ENCODE data around the gene ATP8A2. TPM values are rescaled to one million over a fixed set of nuclear protein-coding genes. Genes with fewer than 3 reads are reported as not detected.

The ATP8A2 gene
- total and polyA plus RNA-seq, 3 donors from 2014 or later = 14.2 to 38.3 (median 16.5) TPM

DNA sequence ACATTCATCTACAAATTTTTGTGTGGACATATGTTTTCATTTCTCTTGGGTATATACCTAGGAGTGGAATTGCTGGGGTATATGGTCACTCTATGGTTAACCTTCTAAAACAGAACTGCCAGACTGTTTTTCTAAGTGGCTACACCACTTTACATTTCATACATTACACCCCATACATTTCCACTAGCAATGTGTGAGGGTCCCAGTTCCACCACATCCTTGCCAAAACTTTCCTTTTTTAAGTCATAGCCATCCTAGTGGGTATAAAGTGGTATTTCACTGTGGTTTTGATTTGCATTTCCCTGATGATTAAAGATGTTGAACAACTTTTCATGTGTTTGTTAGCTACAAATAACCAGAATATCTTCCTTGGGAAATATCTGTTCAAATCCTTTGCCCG, 344.0 kb downstream of the ATP8A2 start:
- no peaks in the 10 kb centered on the region for H3K4me1 ChIP-seq
- 82 to 89% methylated on average over 1 of the region's 1 CpG for WGBS, 2 donors
- H3K9me3 ChIP-seq = no peaks in the 10 kb centered on the region
- H3K27ac ChIP-seq = no peak overlapping the region
- no peak overlapping the region for H3K4me3 ChIP-seq
- TF ChIP-seq POLR2A (IDR thresholded peaks at IDR 0.05) (no peak), CTCF (IDR thresholded peaks at IDR 0.05) (no peak)
- H3K36me3 ChIP-seq (ENCODE audit: low read depth, missing control alignments) = no peaks in the 10 kb centered on the region
- no peak for DNase-seq
- H3K27me3 ChIP-seq = no peaks in the 10 kb centered on the region
- intact Hi-C loops (cut with DNase I; ENCODE audit: low total_unique reads) = no loop called here

- Histone ChIP-seq H3K27ac (no peak overlapping the region), H3K4me1 (no peaks in the 10 kb centered on the region), H3K36me3 (ENCODE audit: low read depth, missing control alignments) (no peaks in the 10 kb centered on the region), H3K27me3 (no peaks in the 10 kb centered on the region), H3K4me3 (no peak overlapping the region), H3K9me3 (no peaks in the 10 kb centered on the region)
- no peak for TF ChIP-seq POLR2A (IDR thresholded peaks at IDR 0.05)
- TF ChIP-seq CTCF (IDR thresholded peaks at IDR 0.05) = no peak
- 86 to 88% methylated on average over 5 of the region's 5 CpGs for WGBS, 2 donors
- intact Hi-C loops (cut with DNase I; ENCODE audit: low total_unique reads) = no loop called here
- no peak for DNase-seq
Observed at GRCh38 chr13:25717666-25718197, 346.0 kb downstream of the ATP8A2 start.

- intact Hi-C loops (cut with DNase I; ENCODE audit: low total_unique reads) = no loop called here
- 96 to 100% methylated on average over 1 to 2 of the region's 2 CpGs for WGBS, 2 donors
- H3K36me3 ChIP-seq (ENCODE audit: low read depth, missing control alignments) = no peaks in the 10 kb centered on the region
- no peak overlapping the region for H3K27ac ChIP-seq
- H3K27me3 ChIP-seq = no peaks in the 10 kb centered on the region
- no peak for TF ChIP-seq CTCF (IDR thresholded peaks at IDR 0.05)
- no peak for TF ChIP-seq POLR2A (IDR thresholded peaks at IDR 0.05)
- H3K9me3 ChIP-seq = no peaks in the 10 kb centered on the region
- no peaks in the 10 kb centered on the region for H3K4me1 ChIP-seq
- H3K4me3 ChIP-seq = no peak overlapping the region
- DNase-seq = no peak
Observed at GRCh38 chr13:25719666-25720065, 347.9 kb downstream of the ATP8A2 start.

- TF ChIP-seq CTCF (IDR thresholded peaks at IDR 0.05) = no peak
- TF ChIP-seq POLR2A (IDR thresholded peaks at IDR 0.05) = no peak
- intact Hi-C loops (cut with DNase I; ENCODE audit: low total_unique reads) = no loop called here
- H3K4me3 ChIP-seq = no peak overlapping the region
- H3K27ac ChIP-seq = no peak overlapping the region
- WGBS, 2 donors = 66 to 68% methylated on average over 1 of the region's 1 CpG
- H3K9me3 ChIP-seq = no peaks in the 10 kb centered on the region
- no peaks in the 10 kb centered on the region for H3K4me1 ChIP-seq
- DNase-seq = no peak
- H3K36me3 ChIP-seq (ENCODE audit: low read depth, missing control alignments) = no peaks in the 10 kb centered on the region
- no peaks in the 10 kb centered on the region for H3K27me3 ChIP-seq
Observed at GRCh38 chr13:25722893-25723292, 351.1 kb downstream of the ATP8A2 start.

- TF ChIP-seq POLR2A (IDR thresholded peaks at IDR 0.05) = no peak
- TF ChIP-seq CTCF (IDR thresholded peaks at IDR 0.05) = no peak
- Histone ChIP-seq H3K27ac (no peak overlapping the region), H3K36me3 (ENCODE audit: low read depth, missing control alignments) (no peaks in the 10 kb centered on the region), H3K4me1 (no peaks in the 10 kb centered on the region), H3K9me3 (no peaks in the 10 kb centered on the region), H3K4me3 (no peak overlapping the region), H3K27me3 (no peaks in the 10 kb centered on the region)
- intact Hi-C loops (cut with DNase I; ENCODE audit: low total_unique reads) = no loop called here
- WGBS, 2 donors = 93 to 96% methylated on average over 3 of the region's 3 CpGs
- no peak for DNase-seq
Observed at GRCh38 chr13:25725104-25725503, 353.3 kb downstream of the ATP8A2 start.

All from testis (tissue), 3 donors.